Esophagus (tissue), 2 donors: Measurements from ENCODE around the gene TMEM119. TPM values are rescaled to one million over a fixed set of nuclear protein-coding genes. Genes with fewer than 3 reads are reported as not detected.

Experiments
- H3K27ac ChIP-seq, 2 donors: one replicate each; pipeline ENCODE4 v1.5.1; 2013; ENCODE audit warnings: low read depth in 2 of 2, mild to moderate bottlenecking in 2 of 2, inconsistent platforms in 1 of 2, low read length in 1 of 2, moderate library complexity in 1 of 2
- H3K27me3 ChIP-seq, 2 donors: one replicate each; pipeline ENCODE4 v1.6.1; 2013; ENCODE audit warnings: low read length in 2 of 2, control low read depth in 1 of 2, mild to moderate bottlenecking in 1 of 2; ENCODE audit not compliant: insufficient read depth in 2 of 2, control insufficient read depth in 1 of 2
- H3K36me3 ChIP-seq, 2 donors: one replicate each; pipeline ENCODE4 v1.6.1; 2013; ENCODE audit warnings: low read length in 1 of 2; ENCODE audit not compliant: control insufficient read depth in 2 of 2, insufficient read depth in 2 of 2
- H3K4me1 ChIP-seq, 2 donors: one replicate each; pipeline ENCODE4 v1.6.1; 2013; ENCODE audit warnings: low read length in 1 of 2; ENCODE audit not compliant: control insufficient read depth in 2 of 2, insufficient read depth in 2 of 2
- H3K4me3 ChIP-seq, 2 donors: one replicate each; pipeline ENCODE4 v1.5.1; 2013; ENCODE audit warnings: low read length in 2 of 2, mild to moderate bottlenecking in 2 of 2, low read depth in 1 of 2, moderate library complexity in 1 of 2
- H3K9me3 ChIP-seq, 2 donors: one replicate each; pipeline ENCODE4 v1.6.1; 2013; ENCODE audit warnings: mild to moderate bottlenecking in 2 of 2, low read depth in 1 of 2, low read length in 1 of 2, moderate library complexity in 1 of 2; ENCODE audit not compliant: control insufficient read depth in 2 of 2, insufficient read depth in 1 of 2
- WGBS, 2 donors: extraction: QIAGEN DNeasy Blood & Tissue Kit; methylation state at CpG; one replicate each; pipeline ENCODE4 v1.1.7; 2013; 5-methylcytosine and 5-hydroxymethylcytosine counted together
- polyA plus RNA-seq, 2 donors: library from polyadenylated mRNA; stranded (reverse); fragments of 200-250 nt; gene quantifications; one replicate each; pipeline ENCODE4 v1.2.3, GENCODE V29; 2013
- donor health status: healthy with polysubstance abuse.
- donor health status: Bipolar disorder and iron deficiency.

The TMEM119 gene
- polyA plus RNA-seq, 2 donors = 0.54 to 0.63 TPM

GRCh38 chr12:108641446-108642268, 43.8 kb upstream of the TMEM119 start:
- WGBS, 2 donors = 54 to 60% methylated on average over 9 of the region's 9 CpGs
- H3K27me3 ChIP-seq = no peaks in the 10 kb centered on the region
- no peak overlapping the region for H3K27ac ChIP-seq
- H3K4me1 ChIP-seq = peaks cover 2 to 6% of the 10 kb centered on the region in 2 donors
- no peaks in the 10 kb centered on the region for H3K9me3 ChIP-seq
- H3K36me3 ChIP-seq = peaks cover 3 to 12% of the 10 kb centered on the region in 2 donors
- H3K4me3 ChIP-seq = no peak overlapping the region

GRCh38 chr12:108640802-108641445, 43.0 kb upstream of the TMEM119 start:
- no peaks in the 10 kb centered on the region for H3K9me3 ChIP-seq
- WGBS, 2 donors = 81 to 82% methylated on average over 10 of the region's 10 CpGs
- no peak overlapping the region for H3K4me3 ChIP-seq
- H3K36me3 ChIP-seq = peaks cover 2 to 8% of the 10 kb centered on the region in 2 donors
- H3K27ac ChIP-seq = no peak overlapping the region
- no peaks in the 10 kb centered on the region for H3K27me3 ChIP-seq
- peaks cover 3 to 6% of the 10 kb centered on the region in 2 donors for H3K4me1 ChIP-seq

- Histone ChIP-seq H3K27ac (no peak overlapping the region), H3K4me3 (no peak overlapping the region), H3K9me3 (no peaks in the 10 kb centered on the region), H3K4me1 (peaks cover 3 to 6% of the 10 kb centered on the region in 2 donors), H3K36me3 (no peaks in the 10 kb centered on the region), H3K27me3 (no peaks in the 10 kb centered on the region)
- 83 to 88% methylated on average over 11 of the region's 11 CpGs for WGBS, 2 donors
Observed at GRCh38 chr12:108638997-108639822, 41.3 kb upstream of the TMEM119 start.

GRCh38 chr12:108638141-108638827, 40.4 kb upstream of the TMEM119 start:
- H3K4me1 ChIP-seq = peaks cover 3 to 6% of the 10 kb centered on the region in 2 donors
- no peaks in the 10 kb centered on the region for H3K27me3 ChIP-seq
- H3K4me3 ChIP-seq = no peak overlapping the region
- no peak overlapping the region for H3K27ac ChIP-seq
- no peaks in the 10 kb centered on the region for H3K9me3 ChIP-seq
- WGBS, 2 donors = 30 to 31% methylated on average over 18 of the region's 18 CpGs
- no peaks in the 10 kb centered on the region for H3K36me3 ChIP-seq

GRCh38 chr12:108637222-108637971, 39.5 kb upstream of the TMEM119 start:
- Histone ChIP-seq H3K36me3 (no peaks in the 10 kb centered on the region), H3K9me3 (no peaks in the 10 kb centered on the region), H3K27me3 (no peaks in the 10 kb centered on the region), H3K4me1 (peaks cover 3 to 6% of the 10 kb centered on the region in 2 donors), H3K27ac (no peak overlapping the region), H3K4me3 (no peak overlapping the region)
- 64 to 71% methylated on average over 7 of the region's 7 CpGs for WGBS, 2 donors

GRCh38 chr12:108635997-108636808, 38.3 kb upstream of the TMEM119 start:
- H3K9me3 ChIP-seq = no peaks in the 10 kb centered on the region
- no peak overlapping the region for H3K27ac ChIP-seq
- H3K4me3 ChIP-seq = no peak overlapping the region
- peaks cover 6 to 7% of the 10 kb centered on the region in 2 donors for H3K4me1 ChIP-seq
- 73 to 80% methylated on average over 6 of the region's 6 CpGs for WGBS, 2 donors
- no peaks in the 10 kb centered on the region for H3K36me3 ChIP-seq
- no peaks in the 10 kb centered on the region for H3K27me3 ChIP-seq

GRCh38 chr12:108635201-108635996, 37.5 kb upstream of the TMEM119 start:
- no peaks in the 10 kb centered on the region for H3K27me3 ChIP-seq
- no peaks in the 10 kb centered on the region for H3K9me3 ChIP-seq
- peaks cover 7 to 8% of the 10 kb centered on the region in 2 donors for H3K4me1 ChIP-seq
- H3K36me3 ChIP-seq = no peaks in the 10 kb centered on the region
- no peak overlapping the region for H3K4me3 ChIP-seq
- 35 to 36% methylated on average over 15 of the region's 15 CpGs for WGBS, 2 donors
- peak overlapping the region in 1 of 2 donors; percentile 46 for H3K27ac ChIP-seq

- H3K27ac ChIP-seq = peak overlapping the region; percentile 13 to 22
- H3K4me3 ChIP-seq = no peak overlapping the region
- H3K36me3 ChIP-seq = no peaks in the 10 kb centered on the region
- peaks cover 7 to 9% of the 10 kb centered on the region in 2 donors for H3K4me1 ChIP-seq
- no peaks in the 10 kb centered on the region for H3K9me3 ChIP-seq
- no peaks in the 10 kb centered on the region for H3K27me3 ChIP-seq
- WGBS, 2 donors = 50 to 69% methylated on average over 4 of the region's 4 CpGs
Observed at GRCh38 chr12:108634341-108634751, 36.5 kb upstream of the TMEM119 start.
